Stimulated activated CD8-positive, alpha-beta memory T cell treated with anti-CD3 and anti-CD28 coated beads, Interleukin-7, amount 100 ng/mL, for 24 hours (primary cell): ENCODE results near the gene SEC63.
"Not testable (repeated sequence)": the region's sequence is repeated elsewhere in the genome, so short reads cannot be mapped to it uniquely, and the experiment has no call there.

Experiments used
- DNase-seq: peaks from one replicate; pipeline ENCODE4 v3.0.0-alpha.2; 2020; ENCODE audit warnings: low read depth

The SEC63 gene

DNA sequence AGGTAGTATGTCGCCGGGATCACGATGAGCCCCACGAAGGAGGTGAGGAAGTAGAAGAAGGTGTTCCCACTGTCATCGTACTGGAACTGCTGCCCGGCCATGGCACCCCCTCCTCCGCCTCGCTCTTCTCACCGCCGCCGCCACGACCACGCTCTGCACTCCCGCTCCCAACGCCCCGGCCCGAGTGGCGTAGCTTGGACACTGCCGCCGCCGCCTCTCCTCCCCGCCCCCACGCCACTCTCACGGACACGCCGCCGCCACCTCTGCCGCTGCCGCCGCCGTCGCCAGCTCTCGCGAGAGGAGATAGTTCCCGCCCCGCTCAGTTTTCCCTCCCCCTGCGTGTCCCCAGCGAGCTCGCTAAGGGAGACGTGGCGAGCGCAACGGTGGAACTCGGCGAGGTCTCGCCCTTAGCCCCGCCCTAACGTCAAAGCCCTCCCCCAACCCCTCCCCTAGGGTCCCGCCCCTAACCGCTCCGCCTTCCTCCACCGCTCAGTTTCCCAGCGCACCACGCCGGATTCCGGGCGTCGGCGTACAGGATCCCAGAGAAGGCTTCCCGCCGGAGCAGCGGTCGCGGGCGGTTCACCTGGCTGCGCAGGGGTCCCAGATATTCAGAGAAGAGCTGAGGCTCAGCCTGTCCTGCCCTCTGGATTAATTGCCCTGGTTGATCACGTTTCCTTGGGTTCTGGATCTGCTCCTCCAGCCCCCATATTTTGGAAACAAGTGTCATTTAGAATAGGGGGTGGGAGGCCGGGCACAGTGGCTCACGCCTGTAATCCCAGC is at the start of gene SEC63:
Gene SEC63 (minus strand): TSS at position 300 of the 780 bp plus-strand sequence. CDS start 199 bp downstream, at position 101.
- DNase-seq = peak; percentile 95

DNA sequence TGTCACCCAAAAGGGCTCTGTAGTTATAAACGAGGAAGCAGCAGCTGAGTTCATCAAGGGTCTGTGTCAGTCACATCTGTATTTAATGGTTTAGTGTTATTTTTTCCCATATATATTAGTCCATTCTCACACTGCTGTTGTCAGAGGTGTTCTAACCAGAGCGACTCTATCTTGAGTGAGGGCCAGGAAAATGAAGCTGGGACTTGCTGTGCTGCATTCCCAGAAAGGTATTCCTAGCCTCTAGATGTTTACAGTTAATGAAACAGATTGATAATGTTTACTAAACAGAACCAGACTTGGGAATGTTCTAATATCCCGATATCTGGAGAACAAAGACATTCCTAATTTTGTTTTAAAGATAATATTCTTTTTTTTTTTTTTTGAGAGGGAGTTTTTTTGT is 48.0 kb upstream of the SEC63 start:
- DNase-seq = no peak

GRCh38 chr6:108004861-108005260 is 46.9 kb upstream of the SEC63 start:
- DNase-seq = no peak

GRCh38 chr6:108002365-108003221 is 44.6 kb upstream of the SEC63 start:
- DNase-seq = no peak

GRCh38 chr6:108001696-108002231 is 43.8 kb upstream of the SEC63 start:
- no peak for DNase-seq

- not testable (repeated sequence) for DNase-seq
Observed at GRCh38 chr6:108000259-108000658, 42.3 kb upstream of the SEC63 start.

GRCh38 chr6:107999341-107999740 is 41.3 kb upstream of the SEC63 start:
- no peak for DNase-seq

DNA sequence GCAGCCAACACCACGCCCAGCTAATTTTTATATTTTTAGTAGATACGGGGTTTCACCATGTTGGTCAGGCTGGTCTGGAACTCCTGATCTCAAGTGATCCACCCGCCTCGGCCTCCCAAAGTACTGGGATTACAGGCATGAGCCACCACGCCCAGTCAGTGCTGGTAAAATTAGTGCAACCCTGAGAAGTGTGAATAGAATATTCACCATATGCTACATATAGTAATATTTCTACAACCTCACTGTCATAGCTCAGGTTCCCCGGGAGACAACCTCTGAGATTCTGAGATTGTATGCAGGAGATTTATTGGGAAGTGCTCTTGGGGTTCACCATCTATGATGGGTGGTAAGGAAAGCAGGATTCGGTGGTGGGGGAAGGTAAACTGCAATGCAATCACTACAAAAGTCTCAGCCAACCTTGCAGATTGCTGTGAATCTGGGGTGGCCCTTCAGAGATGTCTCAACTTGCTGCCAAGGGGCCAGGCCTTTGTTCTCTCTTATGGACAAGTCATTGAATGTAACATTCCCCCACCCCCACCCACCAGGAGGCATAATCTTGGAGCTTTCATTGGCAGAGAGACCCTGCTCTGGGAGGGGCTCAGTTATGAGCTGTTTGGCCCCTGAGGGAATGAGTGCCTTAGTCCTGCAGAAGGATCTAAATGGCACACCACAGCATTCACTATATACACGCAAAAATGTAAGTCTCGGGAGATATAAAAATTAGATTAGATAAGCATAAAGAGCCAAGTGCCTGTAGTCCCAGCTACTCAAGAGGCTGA is 34.0 kb upstream of the SEC63 start:
- no peak for DNase-seq

- DNase-seq = no peak
Observed at GRCh38 chr6:107991061-107991460, 33.1 kb upstream of the SEC63 start.

GRCh38 chr6:107990587-107990986 is 32.6 kb upstream of the SEC63 start:
- not testable (repeated sequence) for DNase-seq

- DNase-seq = no peak
Observed at GRCh38 chr6:107989166-107990094, 31.4 kb upstream of the SEC63 start.

GRCh38 chr6:107988570-107988969 is 30.6 kb upstream of the SEC63 start:
- no peak for DNase-seq

- no peak for DNase-seq
Observed at GRCh38 chr6:107987805-107988204, 29.8 kb upstream of the SEC63 start.

DNA sequence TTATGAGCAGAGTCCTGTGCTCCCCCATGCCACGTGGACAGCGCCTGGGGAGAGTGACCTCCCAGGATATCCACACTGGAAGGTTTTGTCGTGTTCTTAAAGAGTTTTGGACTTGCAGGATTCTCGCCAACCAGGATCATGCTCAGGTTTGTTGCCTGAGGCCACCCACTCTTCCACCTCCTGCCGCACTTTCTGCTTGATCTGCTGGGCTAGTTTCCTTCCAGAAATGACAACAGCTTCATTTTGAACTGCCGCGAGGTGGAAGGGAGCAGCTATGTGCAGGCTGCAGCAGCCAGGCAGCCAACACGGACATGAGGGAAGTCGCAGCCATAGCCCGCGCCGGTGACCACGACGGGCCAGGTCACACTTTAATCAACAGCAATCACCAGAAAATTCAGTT is 27.7 kb upstream of the SEC63 start:
- DNase-seq = no peak

DNA sequence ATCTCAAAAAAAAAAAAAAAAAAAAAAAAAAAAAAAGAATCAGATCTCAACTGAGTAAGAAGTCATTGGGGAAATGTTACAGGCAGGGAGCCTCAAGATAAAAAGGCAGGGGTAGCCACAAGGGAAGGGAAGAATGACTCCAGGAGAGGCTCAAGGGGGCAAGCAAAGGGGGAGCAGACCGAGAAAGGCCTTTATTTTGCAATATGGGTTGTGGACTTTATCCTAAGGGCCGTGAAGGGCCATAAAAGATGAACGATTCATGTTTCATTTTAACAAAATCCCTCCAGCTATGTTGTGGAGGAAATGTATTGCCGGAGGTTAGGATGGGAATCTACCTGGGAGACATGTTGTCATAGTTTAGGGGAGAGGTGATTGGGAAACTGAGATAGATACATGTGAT is 25.8 kb upstream of the SEC63 start:
- DNase-seq = no peak

- DNase-seq = no peak
Observed at GRCh38 chr6:107982486-107982885, 24.5 kb upstream of the SEC63 start.

DNA sequence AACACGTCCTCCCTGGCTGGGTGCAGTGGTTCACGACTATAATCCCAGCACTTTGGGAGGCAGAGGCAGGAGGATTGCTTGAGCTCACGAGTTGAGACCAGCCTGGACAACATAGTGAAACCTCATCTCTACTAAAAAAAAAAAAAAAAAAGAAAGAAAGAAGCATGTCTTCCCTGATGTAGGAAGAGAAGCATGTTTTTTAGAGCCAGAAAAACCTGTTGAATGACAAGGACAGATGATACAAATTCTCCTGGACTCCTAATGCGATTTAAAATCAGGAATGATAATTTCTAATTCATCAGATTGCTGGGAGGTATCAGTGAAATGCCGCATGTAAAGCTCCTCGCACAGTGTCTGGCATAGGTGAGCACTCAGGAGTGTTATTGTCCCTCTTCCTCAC is 23.7 kb upstream of the SEC63 start:
- DNase-seq = no peak

DNA sequence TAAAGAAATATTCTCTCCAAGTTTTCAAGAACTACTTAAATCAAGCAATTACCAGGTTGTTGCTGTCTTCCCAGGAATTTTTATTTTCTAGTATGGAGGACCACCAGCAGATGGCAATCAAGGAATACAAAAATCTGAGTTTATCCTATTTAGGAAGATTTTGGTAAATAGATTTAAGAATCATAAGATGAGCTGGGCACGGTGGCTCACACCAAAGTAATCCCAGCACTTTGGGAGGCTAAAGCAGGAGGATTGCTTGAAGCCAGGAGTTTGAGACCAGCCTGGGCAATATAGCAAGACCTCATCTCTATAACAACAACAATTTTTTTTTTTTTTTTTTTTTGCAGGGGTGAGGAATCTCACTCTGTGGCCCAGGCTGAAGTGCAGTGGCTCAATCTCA is 19.3 kb upstream of the SEC63 start:
- no peak for DNase-seq

DNA sequence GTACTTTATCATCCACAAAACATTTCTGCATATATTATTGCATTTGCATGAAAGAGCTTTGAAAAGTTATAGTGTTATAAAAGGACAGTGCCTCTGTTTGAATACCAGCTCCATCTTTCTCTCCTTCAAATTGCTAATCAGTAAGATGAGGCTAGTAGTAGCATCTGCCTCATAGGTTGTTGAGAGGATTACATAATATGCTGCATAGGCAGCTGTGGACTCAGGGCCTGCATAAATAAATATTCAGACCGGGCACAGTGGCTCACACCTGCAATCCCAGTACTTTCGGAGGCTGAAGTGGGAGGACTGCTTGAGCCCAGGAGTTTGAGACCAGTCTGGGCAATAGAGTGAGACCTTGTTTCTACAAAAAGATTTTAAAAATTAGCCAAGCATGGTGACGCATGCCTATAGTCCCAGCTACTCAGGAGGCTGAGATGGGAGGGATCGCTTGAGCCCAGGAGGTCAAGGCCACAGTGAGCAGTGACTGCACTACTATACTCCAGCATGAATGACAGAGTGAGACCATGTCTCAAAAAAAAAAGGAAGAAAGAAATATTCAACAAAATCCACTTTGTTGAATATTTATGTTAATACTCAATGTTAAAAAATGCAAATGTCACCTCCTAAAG is 18.3 kb upstream of the SEC63 start:
- DNase-seq = no peak

GRCh38 chr6:107973594-107973993 is 15.6 kb upstream of the SEC63 start:
- DNase-seq = no peak
